Right lobe of liver (tissue), 6 donors: ENCODE data around the gene PLCB4. TPM values are rescaled to one million over a fixed set of nuclear protein-coding genes. Genes with fewer than 3 reads are reported as not detected.

Experiments used
- ATAC-seq, 4 donors: fragments of 200-7000 bp; cut with Tn5 transposase; one replicate each; pipeline ENCODE4 v1.9.1; 2020; ENCODE audit warnings: mild to moderate bottlenecking in 4 of 4, moderate library complexity in 4 of 4
- DNase-seq, 3 donors: peaks; one replicate each; pipeline ENCODE4 v3.0.0-alpha.2; 2020
- H3K27ac ChIP-seq, 3 donors: fragments of 200-600 bp; one replicate each; pipeline ENCODE4 v1.8.0; 2022
- H3K27me3 ChIP-seq, 2 donors: fragments of 200-600 bp; one replicate each; pipeline ENCODE4 v1.8.0; 2022
- H3K36me3 ChIP-seq, 4 donors: fragments of 200-600 bp; sonication (generic) in 1 of 4; one replicate each; pipeline versions ENCODE4 v1.5.1 to v1.8.0; 2017 to 2022; ENCODE audit warnings: control low read depth in 1 of 4
- H3K4me1 ChIP-seq, 4 donors: fragments of 200-600 bp; sonication (generic) in 1 of 4; one replicate each; pipeline versions ENCODE4 v1.5.1 to v1.8.0; 2017 to 2022; ENCODE audit warnings: control low read depth in 1 of 4
- H3K4me3 ChIP-seq, 3 donors: fragments of 200-600 bp; one replicate each; pipeline ENCODE4 v1.8.0; 2022
- H3K9me3 ChIP-seq, 4 donors: fragments of 200-600 bp; sonication (generic) in 1 of 4; one replicate each; pipeline versions ENCODE4 v1.5.1 to v1.8.0; 2017 to 2022; ENCODE audit warnings: control low read depth in 1 of 4
- POLR2A ChIP-seq: fragments of 450-650 bp; IDR thresholded peaks from one replicate; pipeline ENCODE4 v1.6.1; 2017; ENCODE audit warnings: antibody characterized with exemption, mild to moderate bottlenecking
- WGBS: methylation state at CpG from one replicate; pipeline ENCODE4 v1.1.6; 2018; ENCODE audit warnings: low coverage, low lambda C conversion rate; ENCODE audit not compliant: insufficient coverage; ENCODE audit errors: missing lambda C conversion rate; 5-methylcytosine and 5-hydroxymethylcytosine counted together
- intact Hi-C, 2 donors: fragments of 100-400 bp; cut with DNase I; formaldehyde crosslinking; loops; one replicate each; pipeline versions ENCODE4 v1.11.2 to v1.14.1; 2022
- total RNA-seq, 6 experiments: library from RNA; depleted of rRNA in 2 of 6; stranded (reverse); fragments of >200 nt in 2 of 6; fragmentation: NEBNext Ultra II Directional in 3 of 6; extraction: Animal tissue kit (Norgen Biotek cat#: 25700) in 3 of 6; gene quantifications; one replicate each; pipeline versions ENCODE4 v1.1.0 to v1.2.4, GENCODE V29; 2016 to 2023
- TF ChIP-seq, protein P1 (sequence below), 4 donors: fragments of 200-600 bp in 3 of 4; fragments of 450-650 bp in 1 of 4; IDR thresholded peaks; one replicate each; pipeline versions ENCODE4 v1.5.1 to v1.8.0; 2016 to 2022; ENCODE audit warnings: antibody characterized with exemption in 4 of 4, mild to moderate bottlenecking in 2 of 4
- donor health status: DM: no; HTN: yes; CAD: no.
- donor health status: DM: no; HTN: no; CAD: no.
- donor health status: DM: no; HTN: no; CAD: no.
- donor health status: DM: no; HTN: yes; CAD: no.
- donor health status: DM: no; HTN: yes; CAD: no.

Gene PLCB4
- total RNA-seq, 6 experiments from 2014 or later: 0.04 to 0.20 (median 0.15) TPM

DNA sequence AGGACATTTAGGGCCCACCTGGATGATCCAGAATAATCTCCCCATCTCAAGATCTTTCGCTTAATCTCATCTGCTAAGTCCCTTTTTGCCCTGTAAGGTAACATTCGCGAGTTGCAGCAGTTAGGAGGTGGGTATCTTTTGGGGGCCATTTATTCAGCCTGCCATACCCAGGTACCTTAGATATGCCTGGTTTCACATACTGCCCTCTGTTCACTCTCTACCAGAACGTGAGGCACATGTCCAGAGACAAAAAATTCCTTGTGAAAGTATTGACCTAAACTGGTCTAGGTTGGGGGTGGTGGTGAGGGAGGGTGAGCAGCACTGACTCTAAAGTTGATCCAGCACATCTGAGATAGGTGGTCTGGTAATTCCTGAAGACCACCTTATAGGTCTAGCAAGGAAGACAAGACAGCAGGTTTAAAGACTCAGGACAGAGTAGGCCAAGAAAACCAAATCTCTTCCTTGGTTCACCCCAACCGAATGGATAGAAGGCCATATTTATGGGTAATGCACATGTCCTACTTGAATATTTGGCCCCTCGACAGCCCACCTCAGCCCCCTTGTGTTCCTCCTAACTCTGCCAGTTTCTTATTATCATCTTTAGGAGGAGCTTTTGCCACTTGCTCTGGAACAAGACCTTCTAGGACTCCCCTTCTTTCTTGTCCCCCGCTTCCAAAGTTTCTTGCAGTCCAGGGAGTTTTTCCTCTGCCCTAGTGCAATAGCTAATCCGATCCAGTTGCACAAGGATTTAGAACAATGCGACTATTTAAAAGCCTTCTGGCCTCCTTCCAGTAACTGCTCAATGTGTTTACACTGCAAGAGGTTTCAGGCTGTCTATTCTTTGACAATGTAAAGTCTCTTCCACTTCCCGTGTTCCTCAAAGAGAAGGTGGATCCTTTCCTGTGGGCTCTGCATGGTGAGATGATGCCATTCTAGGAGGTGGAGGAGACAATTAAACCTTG is 232.5 kb downstream of the PLCB4 start:
- ATAC-seq (peak in 1 of 4 donors; percentile 49), DNase-seq (no peak)
- intact Hi-C loops: no loop called here
- Histone ChIP-seq H3K4me3 (no peak overlapping the region), H3K4me1 (no peaks in the 10 kb centered on the region), H3K36me3 (no peaks in the 10 kb centered on the region), H3K27me3 (no peaks in the 10 kb centered on the region), H3K9me3 (no peaks in the 10 kb centered on the region), H3K27ac (no peak overlapping the region)
- TF ChIP-seq POLR2A: no peak
- TF ChIP-seq, protein P1, sequence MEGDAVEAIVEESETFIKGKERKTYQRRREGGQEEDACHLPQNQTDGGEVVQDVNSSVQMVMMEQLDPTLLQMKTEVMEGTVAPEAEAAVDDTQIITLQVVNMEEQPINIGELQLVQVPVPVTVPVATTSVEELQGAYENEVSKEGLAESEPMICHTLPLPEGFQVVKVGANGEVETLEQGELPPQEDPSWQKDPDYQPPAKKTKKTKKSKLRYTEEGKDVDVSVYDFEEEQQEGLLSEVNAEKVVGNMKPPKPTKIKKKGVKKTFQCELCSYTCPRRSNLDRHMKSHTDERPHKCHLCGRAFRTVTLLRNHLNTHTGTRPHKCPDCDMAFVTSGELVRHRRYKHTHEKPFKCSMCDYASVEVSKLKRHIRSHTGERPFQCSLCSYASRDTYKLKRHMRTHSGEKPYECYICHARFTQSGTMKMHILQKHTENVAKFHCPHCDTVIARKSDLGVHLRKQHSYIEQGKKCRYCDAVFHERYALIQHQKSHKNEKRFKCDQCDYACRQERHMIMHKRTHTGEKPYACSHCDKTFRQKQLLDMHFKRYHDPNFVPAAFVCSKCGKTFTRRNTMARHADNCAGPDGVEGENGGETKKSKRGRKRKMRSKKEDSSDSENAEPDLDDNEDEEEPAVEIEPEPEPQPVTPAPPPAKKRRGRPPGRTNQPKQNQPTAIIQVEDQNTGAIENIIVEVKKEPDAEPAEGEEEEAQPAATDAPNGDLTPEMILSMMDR (IDR thresholded peaks at IDR 0.05): no peak
- WGBS: 52% methylated on average over 9 of the region's 10 CpGs

- intact Hi-C loops: no loop called here
- TF ChIP-seq, protein P1 (IDR thresholded peaks at IDR 0.05): no peak
- no peak for TF ChIP-seq POLR2A
- H3K9me3 ChIP-seq: no peaks in the 10 kb centered on the region
- no peak for DNase-seq
- H3K36me3 ChIP-seq: no peaks in the 10 kb centered on the region
- 9% methylated on average over 1 of the region's 1 CpG for WGBS
- H3K4me1 ChIP-seq: no peaks in the 10 kb centered on the region
- H3K4me3 ChIP-seq: no peak overlapping the region
- H3K27ac ChIP-seq: no peak overlapping the region
- no peak for ATAC-seq
- no peaks in the 10 kb centered on the region for H3K27me3 ChIP-seq
Measured at GRCh38 chr20:9302091-9302462, 233.2 kb downstream of the PLCB4 start.

- H3K36me3 ChIP-seq: no peaks in the 10 kb centered on the region
- 50% methylated on average over 1 of the region's 1 CpG for WGBS
- DNase-seq: no peak
- H3K9me3 ChIP-seq: no peaks in the 10 kb centered on the region
- no peaks in the 10 kb centered on the region for H3K4me1 ChIP-seq
- ATAC-seq: no peak
- intact Hi-C loops: no loop called here
- TF ChIP-seq, protein P1 (IDR thresholded peaks at IDR 0.05): no peak
- no peak for TF ChIP-seq POLR2A
- H3K27me3 ChIP-seq: no peaks in the 10 kb centered on the region
- H3K27ac ChIP-seq: no peak overlapping the region
- H3K4me3 ChIP-seq: no peak overlapping the region
Measured at GRCh38 chr20:9306521-9306920, 237.6 kb downstream of the PLCB4 start.

DNA sequence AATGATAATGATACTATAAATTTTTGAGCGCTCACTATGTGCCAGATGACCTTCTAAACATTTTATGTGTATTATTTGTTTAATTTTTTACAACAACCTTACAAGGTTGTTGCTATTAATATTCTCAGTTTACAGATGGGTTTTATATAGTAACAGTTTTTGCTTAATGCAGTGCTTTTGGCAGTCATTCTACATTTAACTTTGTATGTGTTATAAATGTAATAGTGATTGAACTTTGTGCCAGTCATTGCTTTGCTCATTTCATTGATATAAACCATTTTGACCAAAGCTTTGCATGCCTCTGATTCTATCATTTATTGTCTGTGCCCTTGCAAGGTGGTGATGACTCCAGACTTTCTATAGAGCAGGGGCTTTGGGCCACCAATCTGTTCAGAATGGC is 239.2 kb downstream of the PLCB4 start:
- Histone ChIP-seq H3K27me3 (no peaks in the 10 kb centered on the region), H3K4me1 (no peaks in the 10 kb centered on the region), H3K36me3 (no peaks in the 10 kb centered on the region), H3K27ac (no peak overlapping the region), H3K9me3 (no peaks in the 10 kb centered on the region), H3K4me3 (no peak overlapping the region)
- no peak for TF ChIP-seq POLR2A
- TF ChIP-seq, protein P1 (IDR thresholded peaks at IDR 0.05): no peak
- intact Hi-C loops: no loop called here
- ATAC-seq (no peak), DNase-seq (no peak)
- 78% methylated on average over 1 of the region's 1 CpG for WGBS
